ENCODE results near the gene PTGR1. TPM values are rescaled to one million over a fixed set of nuclear protein-coding genes. Genes with fewer than 3 reads are reported as not detected.

Gene PTGR1
- polyA plus RNA-seq, 1 of the 3 experiments (the other 2 are of a cell fraction), result 33.0 TPM

GRCh38 chr9:111588846-111589245 is 10.6 kb downstream of the PTGR1 start:
- ChIA-PET POLR2A (no interaction called here), CTCF (no interaction called here)
- peaks cover 8 to 37% of the 10 kb centered on the region in 2 experiments for H3K36me3 ChIP-seq (replicated peaks in 1 of 2; ENCODE audit: control insufficient read depth in 1 of 2, insufficient read depth in 2 of 2, low read length in 1 of 2)

GRCh38 chr9:111586378-111586777 is 13.1 kb downstream of the PTGR1 start:
- no peak overlapping the region for H3K4me2 ChIP-seq
- H3K9me3 ChIP-seq, result no peaks in the 10 kb centered on the region
- ChIA-PET POLR2A (no interaction called here), CTCF (interaction anchor here (0.7 to 1.8 kb wide), 2 partner anchors 12 to 943 kb away, joined by 3 to 4 read pairs; no protein-coding TSS in a partner anchor)
- 95% methylated on average over 5 of the region's 5 CpGs for WGBS (ENCODE audit: low lambda C conversion rate)
- DNase-seq, result no peak
- H3K9ac ChIP-seq, result no peak overlapping the region
- no peak overlapping the region for H3K4me3 ChIP-seq (ENCODE audit: low read depth in 2 of 2, low read length in 1 of 2)
- H2AFZ ChIP-seq (ENCODE audit: low read depth), result no peak overlapping the region
- no peaks in the 10 kb centered on the region for H4K20me1 ChIP-seq (ENCODE audit: insufficient read depth)
- no peaks in the 10 kb centered on the region for H3F3A ChIP-seq (replicated peaks; ENCODE audit: insufficient read depth)
- H3K9me2 ChIP-seq, result no peaks in the 10 kb centered on the region
- no peak overlapping the region for H3K27ac ChIP-seq (ENCODE audit: low read depth in 2 of 2, low read length in 1 of 2)
- no peaks in the 10 kb centered on the region for H3K4me1 ChIP-seq (ENCODE audit: control insufficient read depth in 1 of 2, insufficient read depth in 2 of 2, low read depth in 1 of 2, low read length in 1 of 2)
- H3K36me3 ChIP-seq (replicated peaks in 1 of 2; ENCODE audit: control insufficient read depth in 1 of 2, insufficient read depth in 2 of 2, low read length in 1 of 2), result peaks cover 17 to 33% of the 10 kb centered on the region in 2 experiments
- H3K79me2 ChIP-seq (ENCODE audit: insufficient read depth), result no peaks in the 10 kb centered on the region
- H3K27me3 ChIP-seq (ENCODE audit: insufficient read depth), result no peaks in the 10 kb centered on the region
- no peak for TF ChIP-seq SMC3 (IDR thresholded peaks at IDR 0.05; ENCODE audit: low read depth, low read length)
- TF ChIP-seq TCF12 (IDR thresholded peaks at IDR 0.05), result no peak
- TF ChIP-seq MXI1 (IDR thresholded peaks at IDR 0.05; ENCODE audit: low read depth, low read length), result no peak
- TF ChIP-seq USF2 (IDR thresholded peaks at IDR 0.05; ENCODE audit: borderline replicate concordance, low read depth, low read length), result no peak
- no peak for TF ChIP-seq USF1 (IDR thresholded peaks at IDR 0.05; ENCODE audit: borderline replicate concordance, low read depth)
- TF ChIP-seq EP300 (IDR thresholded peaks at IDR 0.05; ENCODE audit: borderline replicate concordance in 1 of 2, low read depth in 1 of 2, low read length in 1 of 2), result no peak
- TF ChIP-seq RCOR1 (IDR thresholded peaks at IDR 0.05; ENCODE audit: low read length), result no peak
- TF ChIP-seq ZBTB33 (IDR thresholded peaks at IDR 0.05; ENCODE audit: borderline replicate concordance, low read depth), result no peak
- TF ChIP-seq GATA2 (CRISPR knock-in tag; IDR thresholded peaks at IDR 0.05), result no peak
- TF ChIP-seq PBX3 (IDR thresholded peaks at IDR 0.05), result no peak
- TF ChIP-seq FOSL2 (IDR thresholded peaks at IDR 0.05; ENCODE audit: borderline replicate concordance, low read depth), result no peak
- TF ChIP-seq FOXJ3 (CRISPR knock-in tag; IDR thresholded peaks at IDR 0.05), result no peak
- TF ChIP-seq ELF1 (IDR thresholded peaks at IDR 0.05), result no peak
- no peak for TF ChIP-seq SIN3A (IDR thresholded peaks at IDR 0.05; ENCODE audit: borderline replicate concordance, low read depth, low read length)

More at GRCh38 chr9:111588846-111589245, 10.6 kb downstream of the PTGR1 start:
- Histone ChIP-seq H3K79me2 (ENCODE audit: insufficient read depth) (no peaks in the 10 kb centered on the region), H3K9me2 (no peaks in the 10 kb centered on the region), H3F3A (replicated peaks; ENCODE audit: insufficient read depth) (no peaks in the 10 kb centered on the region), H3K4me3 (ENCODE audit: low read depth in 2 of 2, low read length in 1 of 2) (no peak overlapping the region), H3K9me3 (no peaks in the 10 kb centered on the region), H3K4me1 (ENCODE audit: control insufficient read depth in 1 of 2, insufficient read depth in 2 of 2, low read depth in 1 of 2, low read length in 1 of 2) (no peaks in the 10 kb centered on the region), H2AFZ (ENCODE audit: low read depth) (no peak overlapping the region), H3K4me2 (no peak overlapping the region), H3K9ac (no peak overlapping the region), H3K27me3 (ENCODE audit: insufficient read depth) (no peaks in the 10 kb centered on the region), H4K20me1 (ENCODE audit: insufficient read depth) (no peaks in the 10 kb centered on the region), H3K27ac (ENCODE audit: low read depth in 2 of 2, low read length in 1 of 2) (no peak overlapping the region)
- TF ChIP-seq FOSL2 (IDR thresholded peaks at IDR 0.05; ENCODE audit: borderline replicate concordance, low read depth) (no peak), REST (IDR thresholded peaks at IDR 0.05; ENCODE audit: low read depth, low read length) (no peak)
- DNase-seq, result no peak
- WGBS (ENCODE audit: low lambda C conversion rate), result 88% methylated on average over 5 of the region's 5 CpGs

Measured in SK-N-SH (cell line).